ENCODE measurements around the gene REC8.

GRCh38 chr14:24132061-24132685, 39.7 kb upstream of the REC8 start:
- TF ChIP-seq CTCF (IDR thresholded peaks at IDR 0.05) (no peak), POLR2AphosphoS5 (IDR thresholded peaks at IDR 0.05) (no peak), POLR2A (IDR thresholded peaks at IDR 0.05) (no peak)

All from prostate gland (tissue), 2 donors.